HG03575 (cell line): ENCODE results near the gene BNIP1.
"Not testable (repeated sequence)": the region's sequence is repeated elsewhere in the genome, so short reads cannot be mapped to it uniquely, and the experiment has no call there.

Source experiments
- ATAC-seq: cut with Tn5 transposase; IDR thresholded peaks from one replicate; pipeline ENCODE4 v1.9.1; 2021; ENCODE audit not compliant: unreplicated experiment, insufficient number of reproducible peaks, low FRiP score; ENCODE audit errors: extremely low read depth

BNIP1 gene

GRCh38 chr5:173144200-173145176, at the start of gene BNIP1:
Gene BNIP1 (plus strand): TSS chr5:173144531. CDS start chr5:173144546, 15 bp downstream.
- peak; percentile 48 for ATAC-seq

DNA sequence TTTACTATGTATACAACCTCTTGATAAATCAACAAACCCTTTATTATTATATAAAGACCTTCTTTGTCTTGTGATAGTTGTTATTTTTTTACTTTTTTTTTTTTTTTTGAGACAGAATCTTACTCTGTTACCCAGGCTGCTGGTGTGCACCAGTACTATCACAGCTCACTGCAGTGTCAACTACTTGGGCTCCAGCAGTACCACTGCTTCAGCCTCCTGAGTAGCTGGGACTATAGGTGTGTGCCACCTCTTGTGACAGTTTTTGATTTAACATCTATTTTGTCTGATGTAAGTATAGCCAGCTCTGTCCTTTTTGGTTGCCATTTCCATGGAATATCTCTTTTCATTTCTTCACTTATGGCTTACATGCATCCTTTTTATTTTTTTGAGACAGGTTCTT, 45.5 kb upstream of the BNIP1 start:
- no peak for ATAC-seq

GRCh38 chr5:173099461-173099860, 44.9 kb upstream of the BNIP1 start:
- no peak for ATAC-seq

DNA sequence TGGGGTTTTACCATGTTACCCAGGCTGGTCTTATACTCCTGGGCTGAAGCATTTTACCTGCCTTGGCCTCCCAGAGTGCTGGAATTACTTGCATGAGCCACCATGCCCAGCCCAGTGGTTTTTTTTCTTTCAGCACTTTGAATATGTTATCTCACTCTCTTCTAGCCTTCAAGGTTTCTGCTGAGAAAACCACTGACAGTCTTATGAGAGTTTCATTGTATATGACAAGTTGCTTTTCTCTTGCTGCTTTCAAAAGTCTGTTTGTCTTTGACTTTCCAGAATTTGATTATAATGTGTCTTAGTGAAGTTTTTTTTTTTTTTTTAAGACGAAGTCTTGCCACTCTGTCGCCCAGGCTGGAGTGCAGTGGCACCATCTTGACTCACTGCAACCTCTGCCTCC, 43.1 kb upstream of the BNIP1 start:
- ATAC-seq = no peak

- ATAC-seq = no peak
Measured at GRCh38 chr5:173103411-173103810, 40.9 kb upstream of the BNIP1 start.

- ATAC-seq = no peak
Measured at GRCh38 chr5:173108914-173109313, 35.4 kb upstream of the BNIP1 start.

DNA sequence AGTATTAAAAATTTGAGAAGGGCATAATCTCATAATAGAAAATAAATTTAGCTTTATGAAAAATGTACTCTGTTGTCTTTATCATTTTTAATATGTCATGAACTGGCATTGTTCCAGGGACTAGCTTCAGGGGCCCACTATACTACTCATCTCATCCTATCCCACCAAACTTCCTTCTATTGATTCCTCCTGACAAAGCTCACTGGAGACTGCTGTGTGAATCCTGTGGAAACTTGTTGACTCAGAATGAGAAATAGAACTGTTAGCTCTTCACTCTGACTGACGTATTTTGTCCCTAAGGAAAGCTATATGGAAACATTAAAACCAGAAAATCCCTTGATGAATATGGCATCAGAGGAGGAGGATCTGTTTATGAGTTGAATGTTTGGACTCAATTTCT, 29.8 kb upstream of the BNIP1 start:
- ATAC-seq = no peak

DNA sequence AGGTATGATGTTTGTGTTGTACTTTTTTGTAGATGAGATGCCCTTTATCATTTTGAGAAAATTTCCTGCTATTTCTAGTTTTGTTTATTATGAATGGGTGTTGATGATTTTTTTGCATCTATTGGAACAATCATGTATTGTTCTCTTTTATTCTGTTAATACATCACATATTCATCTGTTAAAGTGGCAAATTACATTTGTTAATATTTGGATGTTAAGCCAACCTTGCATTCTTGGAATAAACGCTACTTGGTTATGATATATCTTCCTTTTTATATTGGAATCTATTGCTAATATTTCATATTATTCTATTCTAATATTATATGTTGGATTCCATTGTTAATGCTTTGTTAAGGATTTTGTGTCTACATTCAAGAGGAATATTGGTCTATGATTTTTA, 24.6 kb upstream of the BNIP1 start:
- ATAC-seq = no peak

DNA sequence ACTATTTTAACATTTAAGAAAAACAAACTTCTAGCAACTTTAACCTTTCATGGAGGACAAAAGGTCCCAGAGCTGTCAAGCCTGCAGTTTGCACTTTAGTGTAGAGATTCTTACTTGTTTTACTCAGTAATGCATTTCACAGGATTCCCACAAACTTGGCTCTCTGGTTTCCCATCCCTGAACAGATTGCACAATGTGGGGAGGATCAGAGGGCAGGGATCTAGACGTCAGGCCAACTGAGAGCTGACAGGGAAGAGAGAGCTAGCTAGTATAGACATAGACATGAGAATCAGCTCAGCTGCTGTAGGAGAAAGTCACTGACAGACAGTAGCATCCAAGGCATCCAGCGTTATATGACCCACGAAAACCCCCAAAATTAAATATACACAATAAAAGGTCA, 20.9 kb upstream of the BNIP1 start:
- no peak for ATAC-seq

DNA sequence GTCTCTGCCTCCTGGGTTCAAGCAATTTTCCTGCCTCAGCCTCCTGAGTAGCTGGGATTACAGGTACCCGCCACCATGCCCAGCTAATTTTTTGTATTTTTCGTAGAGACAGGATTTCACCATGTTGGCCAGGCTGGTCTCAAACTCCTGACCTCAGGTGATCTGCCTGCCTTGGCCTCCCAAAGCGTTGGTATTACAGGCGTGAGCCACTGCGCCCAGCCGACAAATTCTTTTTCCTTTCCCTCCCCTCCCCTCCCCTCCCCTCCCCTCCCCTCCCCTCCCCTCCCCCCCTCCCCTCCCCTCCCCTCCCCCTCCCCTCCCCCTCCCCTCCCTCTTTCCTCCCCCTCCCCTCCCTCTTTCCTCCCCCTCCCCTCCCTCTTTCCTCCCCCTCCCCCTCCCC, 12.2 kb upstream of the BNIP1 start:
- ATAC-seq = not testable (repeated sequence)

DNA sequence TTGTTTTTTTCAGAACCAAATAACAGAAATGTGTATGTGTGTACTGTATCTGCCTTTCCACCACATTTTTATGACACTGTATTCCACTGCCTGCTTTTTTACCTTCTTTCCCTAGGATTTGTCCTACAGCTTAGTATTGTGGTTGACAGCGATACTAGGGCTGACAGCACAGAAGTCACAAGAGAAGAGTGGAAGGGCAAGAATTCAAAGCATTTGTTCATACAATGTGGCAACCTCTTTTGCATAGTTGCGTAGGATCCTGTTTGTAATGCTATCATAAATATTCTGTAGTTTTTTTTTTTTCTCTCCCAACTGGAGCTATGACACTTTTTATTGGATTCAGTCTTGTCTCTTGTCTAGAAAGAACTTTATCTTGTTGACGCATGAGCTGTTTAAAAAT, 5.6 kb upstream of the BNIP1 start:
- no peak for ATAC-seq

DNA sequence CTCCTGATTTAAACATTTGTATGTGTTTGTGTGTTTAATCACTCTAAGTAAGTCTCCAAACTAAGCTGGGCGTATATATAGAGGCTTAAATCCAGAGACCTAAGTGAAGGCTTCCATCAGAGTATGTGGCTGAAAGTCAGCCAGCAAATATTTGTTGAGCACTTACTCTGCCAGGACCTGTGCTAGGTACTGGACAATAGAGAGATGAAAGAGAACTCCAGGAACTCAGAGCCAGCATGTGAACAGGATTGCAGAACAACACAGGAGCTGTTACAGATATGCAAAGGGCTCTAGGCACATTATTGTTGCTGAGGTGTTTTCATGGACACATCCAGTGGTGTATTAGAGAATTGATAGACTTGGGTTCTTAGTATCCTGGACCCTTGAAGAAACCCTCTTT, 4.7 kb upstream of the BNIP1 start:
- ATAC-seq = no peak

- ATAC-seq = no peak
Measured at GRCh38 chr5:173140769-173141168, 3.6 kb upstream of the BNIP1 start.

- ATAC-seq = no peak
Measured at GRCh38 chr5:173143567-173143966, 764 bp upstream of the BNIP1 start.

- no peak for ATAC-seq
Measured at GRCh38 chr5:173148354-173148753, 4.0 kb downstream of the BNIP1 start.

DNA sequence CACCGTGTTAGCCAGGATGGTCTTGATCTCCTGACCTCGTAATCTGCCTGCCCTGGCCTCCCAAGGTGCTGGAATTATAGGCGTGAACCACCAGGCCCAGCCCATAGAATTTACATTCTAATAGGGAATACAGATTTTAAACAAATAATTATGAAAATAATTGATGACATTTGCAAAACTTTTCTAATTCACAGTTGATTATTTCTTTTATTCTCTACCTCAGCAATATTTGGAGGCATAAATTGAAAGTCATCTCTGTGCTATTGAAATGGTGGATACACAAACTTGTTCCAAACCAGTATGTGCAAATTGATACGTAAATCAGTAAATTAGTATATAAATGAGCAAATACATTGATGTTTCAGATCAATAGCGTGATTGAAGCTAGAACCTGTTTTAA, 8.2 kb downstream of the BNIP1 start:
- ATAC-seq = no peak

DNA sequence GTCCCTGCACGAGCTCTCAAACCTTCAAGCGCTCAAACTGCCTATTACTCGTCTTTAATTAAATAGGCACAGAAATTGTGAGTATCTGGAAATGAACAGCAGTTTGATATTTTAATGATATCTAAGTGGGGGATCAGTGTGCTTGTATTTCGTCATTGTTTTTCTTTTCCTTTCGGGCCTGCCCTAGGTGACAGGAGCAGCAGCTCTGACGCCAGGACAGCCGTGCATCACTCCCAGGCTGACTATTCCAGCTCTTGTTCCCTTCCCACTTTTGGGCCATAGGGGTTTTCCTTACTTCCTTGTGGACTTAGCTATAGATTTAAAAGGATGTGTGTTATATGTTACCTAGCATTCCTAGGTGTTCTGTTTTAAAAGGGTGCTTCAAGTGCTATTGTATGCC, 9.5 kb downstream of the BNIP1 start:
- no peak for ATAC-seq

GRCh38 chr5:173154619-173155018, 10.3 kb downstream of the BNIP1 start:
- not testable (repeated sequence) for ATAC-seq

DNA sequence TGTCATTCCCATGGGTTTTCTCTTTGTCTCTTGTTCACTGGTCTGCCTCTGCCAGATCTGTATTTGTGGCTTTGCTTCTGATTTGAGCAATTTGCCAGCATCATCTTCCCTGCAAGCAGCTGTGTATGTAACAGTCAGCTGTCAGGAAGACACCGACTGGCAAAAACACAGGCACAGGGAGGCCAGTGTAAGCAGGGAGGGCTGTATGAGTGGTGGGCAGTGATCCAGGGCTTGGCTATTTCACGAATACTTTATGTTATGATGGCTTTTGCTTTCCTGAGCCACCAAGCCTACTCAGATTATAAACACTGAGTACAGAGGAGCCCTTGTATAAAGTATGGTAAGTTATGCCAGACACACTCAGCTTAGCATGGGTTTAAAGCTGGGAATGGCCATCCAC, 11.6 kb downstream of the BNIP1 start:
- no peak for ATAC-seq

DNA sequence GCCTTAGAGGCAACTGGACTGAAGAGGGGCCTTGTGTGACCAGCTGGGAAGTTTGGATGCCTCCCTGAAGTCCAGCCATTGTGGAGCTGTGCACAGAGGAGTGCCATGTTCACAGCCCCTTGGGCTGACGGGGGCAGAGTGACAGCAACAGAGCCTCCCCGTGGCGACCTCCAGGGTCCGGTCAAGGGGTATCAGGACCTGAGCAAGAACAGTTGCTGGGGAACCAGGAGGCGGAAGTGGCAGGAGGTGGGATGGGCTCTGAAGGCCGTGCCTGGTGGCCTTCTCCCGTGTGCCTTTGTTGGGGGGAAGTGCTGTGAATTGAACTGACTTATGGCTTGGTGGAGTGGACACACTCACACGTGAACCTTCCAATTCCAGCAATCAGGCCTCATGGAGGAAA, 14.0 kb downstream of the BNIP1 start:
- ATAC-seq = no peak

GRCh38 chr5:173159256-173159655, 14.9 kb downstream of the BNIP1 start:
- ATAC-seq = no peak
